HepG2 (cell line): ENCODE measurements around the gene ADSS1. TPM values are rescaled to one million over a fixed set of nuclear protein-coding genes. Genes with fewer than 3 reads are reported as not detected.

Experiments
- ATF7-NPFF ChIP-seq: sonication (generic); formaldehyde crosslinking; IDR thresholded peaks from 2 replicates; pipeline ENCODE4 v1.8.1; 2023; ENCODE audit warnings: mild to moderate bottlenecking, low read depth, missing genetic modification reagents, moderate library complexity
- BORCS8-MEF2B ChIP-seq: sonication (generic); formaldehyde crosslinking; IDR thresholded peaks from 2 replicates; pipeline ENCODE4 v1.8.0; 2022; ENCODE audit warnings: mild to moderate bottlenecking, missing genetic modification reagents
- CCDC6 ChIP-seq: sonication (generic); formaldehyde crosslinking; IDR thresholded peaks from 2 replicates; pipeline ENCODE4 v1.8.1; 2022; ENCODE audit warnings: mild to moderate bottlenecking, missing genetic modification reagents, moderate library complexity
- CHD4 ChIP-seq: fragments of 200-600 bp; sonication (generic); IDR thresholded peaks from 2 replicates; pipeline ENCODE4 v1.7.0; 2017; ENCODE audit warnings: mild to moderate bottlenecking, low read length, borderline replicate concordance
- MIER3 ChIP-seq: IDR thresholded peaks from 2 replicates; pipeline ENCODE4 v1.6.1; 2016; ENCODE audit warnings: missing compliant biosample characterization, borderline replicate concordance
- RFXAP ChIP-seq: sonication (generic); formaldehyde crosslinking; IDR thresholded peaks from 2 replicates; pipeline ENCODE4 v1.4.0; 2020; ENCODE audit warnings: missing genetic modification reagents, borderline replicate concordance
- SMAD9 ChIP-seq: sonication (generic); formaldehyde crosslinking; IDR thresholded peaks from 2 replicates; pipeline ENCODE4 v1.5.1; 2020; ENCODE audit warnings: mild to moderate bottlenecking, missing genetic modification reagents
- TGIF2 ChIP-seq: IDR thresholded peaks from 2 replicates; pipeline ENCODE4 v1.6.1; 2016; ENCODE audit warnings: control low read depth, missing compliant biosample characterization
- ZNF17 ChIP-seq: sonication (generic); formaldehyde crosslinking; IDR thresholded peaks from 2 replicates; pipeline ENCODE4 v1.5.0; 2020; ENCODE audit warnings: mild to moderate bottlenecking, missing genetic modification reagents
- ZNF451 ChIP-seq: sonication (generic); formaldehyde crosslinking; IDR thresholded peaks from 2 replicates; pipeline ENCODE4 v1.5.0; 2020; ENCODE audit warnings: mild to moderate bottlenecking, missing genetic modification reagents
- ZNF629 ChIP-seq: sonication (generic); formaldehyde crosslinking; conservative IDR thresholded peaks from 2 replicates; pipeline ENCODE4 v1.5.0; 2020; ENCODE audit warnings: missing genetic modification reagents
- ZSCAN30 ChIP-seq: sonication (generic); formaldehyde crosslinking; IDR thresholded peaks from 2 replicates; pipeline ENCODE4 v1.5.0; 2020; ENCODE audit warnings: mild to moderate bottlenecking, missing genetic modification reagents
- polyA plus RNA-seq, 8 experiments: library from polyadenylated mRNA; depleted of rRNA in 3 of 8; stranded (reverse) in 7 of 8; unstranded in 1 of 8; fragments of >200 nt; fragmentation: Illumina TruSeq in 4 of 8; extraction: Trizol in 4 of 8; gene quantifications; 2 replicates each; pipeline versions ENCODE4 v1.2.1 to v1.2.3, GENCODE V29; 2011 to 2016; ENCODE audit warnings: low read depth in 4 of 8, missing spikeins in 1 of 8, mixed read lengths in 1 of 8; ENCODE audit not compliant: insufficient read depth in 1 of 8
- total RNA-seq, 5 experiments: library from RNA; depleted of rRNA; stranded (reverse); fragments of >200 nt; fragmentation: Illumina TruSeq; extraction: Trizol; gene quantifications; 2 replicates each; pipeline ENCODE4 v1.2.3, GENCODE V29; 2016; ENCODE audit warnings: low read depth in 1 of 5
- TF ChIP-seq, protein P1 (sequence below): sonication (generic); formaldehyde crosslinking; IDR thresholded peaks from 2 replicates; pipeline ENCODE4 v1.8.1; 2022; ENCODE audit warnings: low read depth, mild to moderate bottlenecking, missing genetic modification reagents
- TF ChIP-seq, protein P2 (sequence below): sonication (generic); formaldehyde crosslinking; IDR thresholded peaks from 2 replicates; pipeline ENCODE4 v1.4.0; 2020; ENCODE audit warnings: missing genetic modification reagents, mild to moderate bottlenecking, borderline replicate concordance
- TF ChIP-seq, protein P3 (sequence below): sonication (generic); formaldehyde crosslinking; IDR thresholded peaks from 2 replicates; pipeline ENCODE4 v1.8.0; 2022; ENCODE audit warnings: missing genetic modification reagents, low read depth, mild to moderate bottlenecking, borderline replicate concordance
- TF ChIP-seq, protein P4 (sequence below): sonication (generic); formaldehyde crosslinking; IDR thresholded peaks from 2 replicates; pipeline ENCODE4 v1.5.1; 2020; ENCODE audit warnings: mild to moderate bottlenecking, missing genetic modification reagents, borderline replicate concordance

ADSS1 gene
- total and polyA plus RNA-seq, 2 of the 13 experiments (the other 11 are each of a cell fraction or from before 2014, with no cell fraction given): 1.0 to 36.7 TPM

DNA sequence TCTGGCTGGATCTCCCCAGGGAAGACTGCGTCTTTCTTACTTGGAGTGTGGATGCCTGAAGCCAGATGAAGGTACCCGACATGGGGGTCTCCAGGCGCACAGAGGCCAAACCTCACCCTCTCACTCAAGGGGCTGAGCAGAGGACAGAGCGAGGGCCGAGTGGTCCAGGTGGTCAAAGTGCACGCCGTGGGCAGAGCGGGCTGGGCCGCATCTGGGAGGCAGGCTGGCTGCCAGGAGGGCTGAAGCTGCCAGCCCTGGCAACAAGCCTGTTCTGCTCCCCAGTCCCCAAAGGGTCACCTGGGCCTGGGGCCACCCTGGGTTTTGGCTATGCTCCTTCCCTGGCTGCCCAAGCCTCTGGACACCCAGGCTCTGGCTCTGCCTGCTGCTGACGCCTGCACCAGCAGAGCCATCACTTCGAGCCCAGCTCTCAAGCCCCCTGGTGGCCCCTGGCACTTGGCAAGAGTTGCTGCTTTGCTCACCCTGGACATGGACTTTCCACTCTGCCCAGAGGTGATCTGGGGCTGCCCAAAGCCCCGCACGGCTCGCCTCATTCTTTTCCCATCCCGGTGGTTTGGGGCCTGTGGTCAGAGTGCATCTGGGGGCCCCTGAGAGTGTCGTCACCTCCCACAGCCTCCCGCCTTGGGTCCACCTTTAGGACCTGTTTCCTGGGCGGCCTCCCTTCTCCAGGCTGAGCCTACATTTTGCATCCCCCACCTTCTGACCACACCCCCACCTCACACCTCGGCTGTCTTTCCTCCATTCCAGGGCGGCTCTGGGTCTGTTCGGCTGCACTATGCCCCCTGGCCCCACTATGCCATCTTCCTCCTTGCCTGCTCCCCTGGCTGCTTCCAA lies 2.8 kb downstream of the ADSS1 start (continued):
- TF ChIP-seq ZSCAN30 (CRISPR knock-in tag) (no peak), SMAD9 (CRISPR knock-in tag) (no peak), MIER3 (peak; percentile 51; the same call in 1 of the 2 replicates), RFXAP (CRISPR knock-in tag) (peak; percentile 47; the same call in 1 of the 2 replicates), ATF7-NPFF (CRISPR knock-in tag) (no peak), ZNF17 (CRISPR knock-in tag) (no peak), BORCS8-MEF2B (0 out of 2 replicates have a peak, but pooled peaks have one; percentile 31), ZNF629 (no peak), CHD4 (no peak), TGIF2 (no peak), CCDC6 (no peak), ZNF451 (CRISPR knock-in tag) (no peak)
- TF ChIP-seq, protein P1, sequence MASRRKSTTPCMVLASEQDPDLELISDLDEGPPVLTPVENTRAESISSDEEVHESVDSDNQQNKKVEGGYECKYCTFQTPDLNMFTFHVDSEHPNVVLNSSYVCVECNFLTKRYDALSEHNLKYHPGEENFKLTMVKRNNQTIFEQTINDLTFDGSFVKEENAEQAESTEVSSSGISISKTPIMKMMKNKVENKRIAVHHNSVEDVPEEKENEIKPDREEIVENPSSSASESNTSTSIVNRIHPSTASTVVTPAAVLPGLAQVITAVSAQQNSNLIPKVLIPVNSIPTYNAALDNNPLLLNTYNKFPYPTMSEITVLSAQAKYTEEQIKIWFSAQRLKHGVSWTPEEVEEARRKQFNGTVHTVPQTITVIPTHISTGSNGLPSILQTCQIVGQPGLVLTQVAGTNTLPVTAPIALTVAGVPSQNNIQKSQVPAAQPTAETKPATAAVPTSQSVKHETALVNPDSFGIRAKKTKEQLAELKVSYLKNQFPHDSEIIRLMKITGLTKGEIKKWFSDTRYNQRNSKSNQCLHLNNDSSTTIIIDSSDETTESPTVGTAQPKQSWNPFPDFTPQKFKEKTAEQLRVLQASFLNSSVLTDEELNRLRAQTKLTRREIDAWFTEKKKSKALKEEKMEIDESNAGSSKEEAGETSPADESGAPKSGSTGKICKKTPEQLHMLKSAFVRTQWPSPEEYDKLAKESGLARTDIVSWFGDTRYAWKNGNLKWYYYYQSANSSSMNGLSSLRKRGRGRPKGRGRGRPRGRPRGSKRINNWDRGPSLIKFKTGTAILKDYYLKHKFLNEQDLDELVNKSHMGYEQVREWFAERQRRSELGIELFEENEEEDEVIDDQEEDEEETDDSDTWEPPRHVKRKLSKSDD: 0 out of 2 replicates have a peak, but pooled peaks have one; percentile 21
- TF ChIP-seq, protein P2, sequence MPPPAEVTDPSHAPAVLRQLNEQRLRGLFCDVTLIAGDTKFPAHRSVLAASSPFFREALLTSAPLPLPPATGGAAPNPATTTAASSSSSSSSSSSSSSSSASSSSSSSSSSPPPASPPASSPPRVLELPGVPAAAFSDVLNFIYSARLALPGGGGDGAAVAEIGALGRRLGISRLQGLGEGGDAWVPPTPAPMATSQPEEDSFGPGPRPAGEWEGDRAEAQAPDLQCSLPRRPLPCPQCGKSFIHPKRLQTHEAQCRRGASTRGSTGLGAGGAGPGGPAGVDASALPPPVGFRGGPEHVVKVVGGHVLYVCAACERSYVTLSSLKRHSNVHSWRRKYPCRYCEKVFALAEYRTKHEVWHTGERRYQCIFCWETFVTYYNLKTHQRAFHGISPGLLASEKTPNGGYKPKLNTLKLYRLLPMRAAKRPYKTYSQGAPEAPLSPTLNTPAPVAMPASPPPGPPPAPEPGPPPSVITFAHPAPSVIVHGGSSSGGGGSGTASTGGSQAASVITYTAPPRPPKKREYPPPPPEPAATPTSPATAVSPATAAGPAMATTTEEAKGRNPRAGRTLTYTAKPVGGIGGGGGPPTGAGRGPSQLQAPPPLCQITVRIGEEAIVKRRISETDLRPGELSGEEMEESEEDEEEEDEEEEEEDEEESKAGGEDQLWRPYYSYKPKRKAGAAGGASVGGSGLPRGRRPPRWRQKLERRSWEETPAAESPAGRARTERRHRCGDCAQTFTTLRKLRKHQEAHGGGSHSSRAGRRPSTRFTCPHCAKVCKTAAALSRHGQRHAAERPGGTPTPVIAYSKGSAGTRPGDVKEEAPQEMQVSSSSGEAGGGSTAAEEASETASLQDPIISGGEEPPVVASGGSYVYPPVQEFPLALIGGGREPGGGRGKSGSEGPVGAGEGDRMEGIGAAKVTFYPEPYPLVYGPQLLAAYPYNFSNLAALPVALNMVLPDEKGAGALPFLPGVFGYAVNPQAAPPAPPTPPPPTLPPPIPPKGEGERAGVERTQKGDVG (CRISPR knock-in tag): no peak
- TF ChIP-seq, protein P3, sequence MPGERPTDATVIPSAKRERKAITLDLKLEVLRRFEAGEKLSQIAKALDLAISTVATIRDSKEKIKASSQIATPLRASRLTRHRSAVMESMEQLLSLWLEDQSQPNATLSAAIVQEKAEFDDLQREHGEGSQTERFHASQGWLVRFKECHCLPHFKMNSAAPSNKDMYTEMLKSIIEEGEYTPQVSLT (CRISPR knock-in tag): no peak
- TF ChIP-seq, protein P4, sequence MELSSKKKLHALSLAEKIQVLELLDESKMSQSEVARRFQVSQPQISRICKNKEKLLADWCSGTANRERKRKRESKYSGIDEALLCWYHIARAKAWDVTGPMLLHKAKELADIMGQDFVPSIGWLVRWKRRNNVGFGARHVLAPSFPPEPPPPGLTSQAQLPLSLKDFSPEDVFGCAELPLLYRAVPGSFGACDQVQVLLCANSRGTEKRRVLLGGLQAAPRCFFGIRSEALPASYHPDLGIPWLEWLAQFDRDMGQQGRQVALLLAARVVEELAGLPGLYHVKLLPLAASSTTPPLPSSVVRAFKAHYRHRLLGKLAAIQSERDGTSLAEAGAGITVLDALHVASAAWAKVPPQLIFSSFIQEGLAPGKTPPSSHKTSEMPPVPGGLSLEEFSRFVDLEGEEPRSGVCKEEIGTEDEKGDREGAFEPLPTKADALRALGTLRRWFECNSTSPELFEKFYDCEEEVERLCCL (CRISPR knock-in tag): no peak
